MM.1S (cell line): ENCODE measurements around the gene C16orf92.

ENCODE experiments used
- DNase-seq: peaks from one replicate; pipeline ENCODE4 v3.0.0-alpha.2; 2015
- H2AFZ ChIP-seq: fragments of 300-600 bp; sonication (generic); 2 replicates; pipeline ENCODE4 v1.6.0; 2016; ENCODE audit warnings: antibody characterized with exemption, low read length
- H3F3A ChIP-seq: fragments of 300-600 bp; sonication (generic); 2 replicates; pipeline ENCODE4 v1.6.1; 2016; ENCODE audit warnings: mild to moderate bottlenecking, antibody characterized with exemption, low read length, moderate library complexity, mixed read lengths; ENCODE audit not compliant: insufficient read depth
- H3K27ac ChIP-seq: fragments of 300-600 bp; sonication (generic); 2 replicates; pipeline ENCODE4 v1.5.1; 2016; ENCODE audit warnings: mild to moderate bottlenecking, low read length
- H3K27me3 ChIP-seq: fragments of 300-600 bp; sonication (generic); replicated peaks from 2 replicates; pipeline ENCODE4 v1.6.0; 2016; ENCODE audit warnings: low read length; ENCODE audit not compliant: insufficient read depth
- H3K36me3 ChIP-seq: fragments of 300-600 bp; sonication (generic); replicated peaks from 2 replicates; pipeline ENCODE4 v1.6.1; 2016; ENCODE audit warnings: mild to moderate bottlenecking, low read length, mixed read lengths; ENCODE audit not compliant: insufficient read depth
- H3K4me1 ChIP-seq: fragments of 300-600 bp; sonication (generic); 2 replicates; pipeline ENCODE4 v1.6.1; 2016; ENCODE audit warnings: low read length, mixed read lengths
- H3K4me2 ChIP-seq: fragments of 300-600 bp; sonication (generic); 2 replicates; pipeline ENCODE4 v1.6.0; 2016; ENCODE audit warnings: low read depth, low read length
- H3K4me3 ChIP-seq: fragments of 300-600 bp; sonication (generic); 2 replicates; pipeline ENCODE4 v1.5.1; 2016; ENCODE audit warnings: low read length, mixed read lengths
- H3K79me2 ChIP-seq: fragments of 300-600 bp; sonication (generic); 2 replicates; pipeline ENCODE4 v1.6.1; 2016; ENCODE audit warnings: mixed run types, low read length, mixed read lengths
- H3K9ac ChIP-seq: fragments of 300-600 bp; sonication (generic); 2 replicates; pipeline ENCODE4 v1.6.1; 2016; ENCODE audit warnings: low read length, mixed read lengths
- H3K9me2 ChIP-seq: fragments of 300-600 bp; sonication (generic); replicated peaks from 2 replicates; pipeline ENCODE4 v1.6.1; 2016; ENCODE audit warnings: mild to moderate bottlenecking, low read length, mixed read lengths; ENCODE audit not compliant: insufficient read depth
- H3K9me3 ChIP-seq: fragments of 300-600 bp; sonication (generic); replicated peaks from 2 replicates; pipeline ENCODE4 v1.6.1; 2016; ENCODE audit warnings: mild to moderate bottlenecking, low read length, mixed read lengths; ENCODE audit not compliant: insufficient read depth
- H4K20me1 ChIP-seq: fragments of 300-600 bp; sonication (generic); 2 replicates; pipeline ENCODE4 v1.6.1; 2016; ENCODE audit warnings: mild to moderate bottlenecking, low read length, moderate library complexity, mixed read lengths; ENCODE audit not compliant: insufficient read depth
- CTCF ChIP-seq: fragments of 300-600 bp; sonication (generic); IDR thresholded peaks from 2 replicates; pipeline ENCODE4 v1.5.1; 2016; ENCODE audit warnings: antibody characterized with exemption, low read length, mixed read lengths
- EZH2 ChIP-seq: fragments of 300-600 bp; sonication (generic); optimal IDR thresholded peaks from 2 replicates; pipeline ENCODE3; 2017; ENCODE audit warnings: low read depth, mild to moderate bottlenecking, antibody characterized with exemption, low read length, mixed read lengths
- EZH2phosphoT487 ChIP-seq: fragments of 300-600 bp; sonication (generic); IDR thresholded peaks from 2 replicates; pipeline ENCODE4 v1.6.1; 2018; ENCODE audit warnings: antibody characterized with exemption, low read length

The C16orf92 gene

DNA sequence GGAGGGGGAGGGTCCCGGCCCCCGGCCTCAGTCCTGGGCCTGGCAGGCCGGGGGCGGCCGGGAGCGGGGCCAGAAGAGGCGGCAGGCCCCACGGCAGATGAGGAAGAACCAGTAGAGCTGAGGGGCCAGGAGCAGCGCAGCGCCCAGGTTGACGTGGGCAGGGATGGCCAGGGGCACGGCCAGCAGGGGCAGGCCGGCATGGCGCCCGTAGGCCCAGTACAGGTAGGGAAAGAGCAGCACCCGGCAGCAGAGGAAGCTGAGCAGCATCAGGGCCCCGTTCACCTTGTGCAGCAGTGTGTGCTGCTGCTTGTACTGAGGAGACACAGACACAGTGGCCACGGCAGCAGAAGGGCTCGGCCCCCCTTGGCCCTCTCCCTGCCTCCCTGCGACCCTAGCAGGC lies 2.2 kb downstream of the C16orf92 start:
- Histone ChIP-seq H3K4me3 (no peak overlapping the region), H3K9ac (no peak overlapping the region), H3K4me1 (no peaks in the 10 kb centered on the region), H3K79me2 (no peaks in the 10 kb centered on the region), H3K9me3 (no peaks in the 10 kb centered on the region), H3K4me2 (no peak overlapping the region), H3K27ac (no peak overlapping the region), H3K27me3 (peaks cover 82% of the 10 kb centered on the region), H3F3A (no peaks in the 10 kb centered on the region), H4K20me1 (no peaks in the 10 kb centered on the region), H3K9me2 (no peaks in the 10 kb centered on the region), H3K36me3 (no peaks in the 10 kb centered on the region), H2AFZ (no peak overlapping the region)
- no peak for TF ChIP-seq EZH2phosphoT487
- no peak for TF ChIP-seq EZH2
- TF ChIP-seq CTCF, result no peak
- no peak for DNase-seq

DNA sequence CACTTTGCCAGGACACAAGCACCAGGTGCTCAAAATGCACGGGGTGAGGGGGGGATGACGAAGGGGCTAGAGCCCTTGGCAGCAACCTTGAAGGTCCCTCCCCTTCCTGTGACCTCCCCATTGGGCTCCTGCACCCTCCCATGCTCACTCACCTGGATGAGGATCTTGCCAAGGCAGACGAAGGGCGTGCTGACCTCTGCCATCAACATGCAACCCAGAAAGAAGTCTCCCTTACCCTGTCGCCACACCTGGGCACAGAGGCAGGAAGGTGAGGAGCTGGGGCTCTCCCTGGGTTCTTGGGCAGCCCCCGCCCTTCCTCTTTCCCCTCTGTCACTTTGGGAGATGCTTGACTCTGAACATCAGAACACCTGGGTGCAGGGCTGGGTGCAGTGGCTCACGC lies 2.6 kb downstream of the C16orf92 start:
- H3K9ac ChIP-seq, result no peak overlapping the region
- H4K20me1 ChIP-seq, result no peaks in the 10 kb centered on the region
- H2AFZ ChIP-seq, result no peak overlapping the region
- H3K79me2 ChIP-seq, result no peaks in the 10 kb centered on the region
- no peaks in the 10 kb centered on the region for H3K9me3 ChIP-seq
- H3K27ac ChIP-seq, result no peak overlapping the region
- H3K4me3 ChIP-seq, result no peak overlapping the region
- no peak overlapping the region for H3K4me2 ChIP-seq
- H3K27me3 ChIP-seq, result peaks cover 86% of the 10 kb centered on the region
- H3F3A ChIP-seq, result no peaks in the 10 kb centered on the region
- H3K36me3 ChIP-seq, result no peaks in the 10 kb centered on the region
- TF ChIP-seq EZH2phosphoT487 (no peak), EZH2 (no peak), CTCF (no peak)
- H3K9me2 ChIP-seq, result no peaks in the 10 kb centered on the region
- DNase-seq, result no peak
- H3K4me1 ChIP-seq, result no peaks in the 10 kb centered on the region

- Histone ChIP-seq H4K20me1 (no peaks in the 10 kb centered on the region), H3K4me1 (no peaks in the 10 kb centered on the region), H3K9me2 (no peaks in the 10 kb centered on the region), H3K9ac (no peak overlapping the region), H3K27me3 (peaks cover 89% of the 10 kb centered on the region), H3K36me3 (no peaks in the 10 kb centered on the region), H3K4me2 (no peak overlapping the region), H2AFZ (no peak overlapping the region), H3K9me3 (no peaks in the 10 kb centered on the region), H3K4me3 (no peak overlapping the region), H3K79me2 (no peaks in the 10 kb centered on the region), H3F3A (no peaks in the 10 kb centered on the region), H3K27ac (no peak overlapping the region)
- DNase-seq, result no peak
- no peak for TF ChIP-seq CTCF
- no peak for TF ChIP-seq EZH2phosphoT487
- TF ChIP-seq EZH2, result no peak
These were observed 3.5 kb downstream of the C16orf92 start for GRCh38 chr16:30026449-30026848.
